ENCODE measurements around the gene LOXL4.

The LOXL4 gene

DNA sequence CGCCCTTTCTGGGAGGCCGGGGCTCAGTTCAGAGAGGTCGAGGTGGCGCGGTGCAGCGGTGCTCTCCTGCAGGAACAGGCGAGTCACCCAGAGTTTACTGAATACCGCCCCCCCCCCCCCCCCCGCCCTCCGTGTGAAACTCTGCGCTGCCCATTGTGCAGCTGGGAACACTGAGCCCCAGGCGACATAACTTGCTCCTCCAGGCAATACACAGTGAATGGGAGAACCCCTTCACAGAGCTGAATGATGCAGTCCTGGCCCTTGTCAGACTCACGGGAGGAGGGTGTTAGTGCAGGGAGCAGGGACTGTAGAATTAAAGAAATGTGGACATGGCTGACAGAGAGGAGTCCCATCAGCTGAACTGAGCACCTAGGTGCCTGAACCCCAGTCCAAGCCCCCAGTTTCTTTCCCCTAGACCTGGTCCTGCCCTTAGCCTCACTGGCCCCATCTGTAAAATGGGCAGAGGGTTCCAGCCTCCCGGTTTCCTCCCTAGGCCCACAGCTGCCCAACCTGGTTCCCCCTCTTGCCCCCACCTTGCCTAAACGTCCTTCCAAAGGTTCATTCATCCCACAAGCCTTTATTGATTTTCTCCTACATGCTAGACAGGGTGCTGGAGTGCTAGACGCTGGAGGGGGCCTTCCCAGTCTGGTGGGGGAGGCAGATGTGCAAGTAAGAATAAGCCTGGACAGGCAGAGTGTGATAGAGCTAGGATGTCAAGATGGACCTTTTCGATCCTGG lies 869 bp upstream of the LOXL4 start:
- peak; percentile 75 for DNase-seq
- in situ Hi-C loops (cut with HindIII; ENCODE audit: low pct_ligation_motif_present, low pct_unique_long_range_greater_than_20kb, low sequenced_read_pairs): no loop called here

DNA sequence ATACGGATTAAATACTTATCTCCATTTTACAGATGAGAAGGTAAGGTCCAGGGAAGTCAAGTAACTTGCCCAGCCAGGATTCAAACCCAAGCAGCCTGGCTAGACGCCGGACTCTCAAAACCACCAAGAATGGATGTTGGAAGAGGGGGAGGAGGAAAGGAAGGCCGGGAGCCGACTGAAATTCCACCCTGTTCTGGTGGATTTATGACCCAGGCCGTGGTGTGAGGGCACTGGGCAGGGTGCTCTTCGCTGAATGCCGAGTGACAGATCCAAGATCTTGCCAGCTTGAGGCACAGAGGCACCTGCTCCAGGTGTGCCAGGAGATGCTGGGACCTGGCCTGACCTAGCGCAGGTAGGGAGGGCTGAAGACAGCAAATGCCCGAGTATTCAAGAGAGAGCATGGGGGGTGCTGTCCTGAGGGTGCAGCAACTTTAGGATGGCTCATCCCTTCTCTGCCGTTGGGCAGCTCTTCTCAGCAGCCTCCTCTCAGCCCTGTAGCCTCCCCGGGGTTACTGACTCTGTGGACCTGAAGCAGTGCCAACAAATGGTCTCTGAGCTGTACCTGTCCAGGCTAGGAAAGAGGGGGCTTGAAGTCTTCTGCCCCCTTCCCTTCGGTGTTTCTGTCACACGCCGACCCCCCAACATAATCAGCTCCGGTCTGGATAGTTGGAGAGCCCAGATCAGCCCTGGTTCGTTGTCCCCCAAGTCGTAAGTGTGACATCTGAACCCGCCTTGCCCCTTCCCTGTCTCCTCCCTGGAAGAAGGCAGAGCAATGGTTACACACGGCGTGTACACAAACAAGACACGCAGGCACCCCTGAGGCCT lies 713 bp downstream of the LOXL4 start:
- DNase-seq: peak; percentile 48
- in situ Hi-C loops (cut with HindIII; ENCODE audit: low pct_ligation_motif_present, low pct_unique_long_range_greater_than_20kb, low sequenced_read_pairs): no loop called here

DNA sequence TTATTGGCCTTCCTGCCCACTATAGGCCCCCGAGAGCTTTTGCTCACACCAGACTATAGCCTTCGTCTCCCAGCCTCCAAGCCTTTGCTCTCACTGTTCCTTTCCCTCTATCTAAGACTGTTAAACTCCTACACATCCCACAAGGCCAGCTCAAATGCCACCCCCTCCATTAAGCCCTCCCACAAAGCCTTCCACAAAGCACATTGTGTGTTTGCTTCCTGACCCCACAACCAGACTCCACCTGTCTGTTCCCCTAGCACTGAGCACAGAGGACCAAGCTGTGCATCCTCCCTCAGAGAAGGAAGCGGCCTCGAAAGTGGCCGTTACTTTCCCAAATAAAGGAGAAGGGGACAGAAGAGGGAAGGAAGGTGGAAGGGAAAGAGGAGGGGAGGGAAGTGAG lies 1.3 kb downstream of the LOXL4 start:
- DNase-seq: no peak
- in situ Hi-C loops (cut with HindIII; ENCODE audit: low pct_ligation_motif_present, low pct_unique_long_range_greater_than_20kb, low sequenced_read_pairs): no loop called here

DNA sequence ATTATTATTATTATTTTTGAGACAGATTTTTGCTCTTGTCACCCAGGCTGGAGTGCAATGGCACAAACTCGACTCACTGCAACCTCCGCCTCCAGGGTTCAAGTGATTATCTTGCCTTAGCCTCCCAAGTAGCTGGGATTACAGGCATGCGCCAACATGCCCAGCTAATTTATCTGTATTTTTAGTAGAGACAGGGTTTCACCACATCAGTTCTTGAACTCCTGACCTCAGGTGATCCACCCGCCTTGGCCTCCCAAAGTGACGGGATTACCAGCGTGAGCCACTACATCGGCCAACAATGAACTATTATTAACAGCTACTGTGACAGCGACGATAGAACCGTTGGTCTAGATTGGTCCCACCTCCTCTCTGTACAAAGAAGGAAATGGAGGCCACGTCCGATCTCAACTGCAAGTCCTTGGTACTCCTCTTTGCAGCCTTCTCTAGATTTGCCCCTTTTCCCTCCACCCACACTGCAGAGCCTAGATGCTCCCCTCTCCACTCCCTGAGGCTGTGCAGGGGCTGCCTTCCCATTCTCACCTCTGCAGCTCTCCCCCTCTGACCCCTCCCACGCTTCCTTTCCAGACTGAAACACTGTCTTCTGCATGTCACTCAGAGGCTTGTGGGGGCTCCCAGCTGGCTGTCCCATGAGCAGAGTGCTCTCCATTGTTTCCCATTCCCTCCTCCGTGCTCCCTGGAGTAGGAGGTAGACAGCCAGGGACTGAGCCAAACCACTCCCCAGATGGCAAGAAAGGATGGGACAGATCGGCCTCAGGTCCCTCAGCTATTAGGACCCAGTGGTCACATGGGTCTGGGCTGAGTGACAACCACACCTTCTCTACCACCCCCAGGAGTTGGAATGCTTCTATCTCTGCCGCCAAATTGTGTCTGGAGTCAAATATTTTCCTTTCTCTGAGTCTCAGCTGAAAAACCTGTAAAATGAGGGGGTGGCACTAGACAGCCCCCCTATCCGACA lies 2.3 kb downstream of the LOXL4 start:
- in situ Hi-C loops (cut with HindIII; ENCODE audit: low pct_ligation_motif_present, low pct_unique_long_range_greater_than_20kb, low sequenced_read_pairs): no loop called here
- no peak for DNase-seq

DNA sequence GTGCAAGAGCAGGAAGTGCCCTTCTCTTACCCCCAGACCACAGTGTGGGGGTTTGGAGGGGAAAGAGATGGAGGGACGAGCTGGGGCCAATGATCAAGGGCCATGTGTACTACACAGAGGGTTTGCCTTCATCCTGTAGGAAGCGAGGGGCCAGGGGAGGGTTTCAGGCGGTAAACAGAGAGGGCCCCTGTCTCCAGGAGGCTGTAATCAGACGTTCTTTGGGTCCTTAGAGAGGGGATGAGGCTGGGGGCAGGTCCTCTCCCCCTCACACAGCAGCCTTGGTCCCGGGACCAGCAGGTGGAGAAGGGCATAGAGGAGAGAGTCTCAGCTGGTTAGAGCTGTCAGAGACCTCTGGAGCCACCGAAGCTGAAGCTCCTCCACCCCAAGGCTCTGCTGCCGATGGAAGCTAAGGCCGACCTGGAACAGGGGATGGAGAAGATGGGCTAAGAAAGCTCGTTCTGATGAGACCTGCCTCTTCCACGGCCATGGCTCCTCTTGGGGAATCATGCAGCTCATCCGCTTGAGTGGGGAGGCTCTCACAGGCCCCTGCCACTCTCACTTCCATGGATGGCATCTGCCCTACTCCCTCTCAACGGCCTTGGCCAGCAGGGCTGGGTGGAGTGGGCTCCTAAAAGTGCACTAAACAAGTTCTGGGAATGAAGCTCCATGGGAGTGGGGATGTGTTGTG lies 3.5 kb downstream of the LOXL4 start:
- in situ Hi-C loops (cut with HindIII; ENCODE audit: low pct_ligation_motif_present, low pct_unique_long_range_greater_than_20kb, low sequenced_read_pairs): no loop called here
- no peak for DNase-seq

DNA sequence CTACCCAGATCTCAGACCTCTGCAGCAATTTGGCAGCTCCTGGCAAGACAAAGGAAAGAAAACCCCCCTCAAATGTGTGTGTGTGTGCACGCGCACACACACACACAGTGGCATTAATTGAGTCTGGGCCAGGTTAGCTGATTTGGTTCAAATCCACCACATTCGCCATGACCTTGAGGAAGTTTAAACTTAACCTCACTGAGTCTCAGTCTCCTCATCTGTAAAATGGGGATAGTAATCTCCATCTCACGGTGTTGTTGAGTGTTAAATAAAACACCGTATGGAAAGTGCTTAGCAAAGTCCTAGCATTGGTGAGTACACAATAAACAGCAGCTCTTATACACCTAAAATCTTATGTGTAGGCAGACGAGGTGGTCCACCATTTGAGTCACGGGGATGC lies 4.9 kb downstream of the LOXL4 start:
- in situ Hi-C loops (cut with HindIII; ENCODE audit: low pct_ligation_motif_present, low pct_unique_long_range_greater_than_20kb, low sequenced_read_pairs): no loop called here
- no peak for DNase-seq

DNA sequence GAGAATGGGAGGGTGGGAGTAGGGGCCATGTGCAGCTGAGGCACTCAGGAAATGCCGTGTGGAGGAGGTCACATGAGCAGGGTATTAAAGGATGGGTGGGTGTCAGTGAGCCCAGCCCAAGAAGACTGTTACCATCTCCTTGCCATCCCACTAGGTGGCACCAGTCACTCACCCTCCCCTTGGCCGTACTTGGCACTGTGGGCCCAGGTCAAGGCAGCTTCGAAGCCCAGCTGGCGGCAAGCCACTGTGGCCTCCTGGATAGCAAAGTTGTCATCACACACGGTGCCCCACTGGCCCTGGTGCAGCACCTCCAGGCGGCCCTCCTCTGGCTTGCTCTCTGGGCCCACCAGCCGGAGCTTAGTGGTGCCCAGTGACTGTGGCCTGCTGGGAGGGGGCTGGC lies 5.4 kb downstream of the LOXL4 start:
- in situ Hi-C loops (cut with HindIII; ENCODE audit: low pct_ligation_motif_present, low pct_unique_long_range_greater_than_20kb, low sequenced_read_pairs): no loop called here

DNA sequence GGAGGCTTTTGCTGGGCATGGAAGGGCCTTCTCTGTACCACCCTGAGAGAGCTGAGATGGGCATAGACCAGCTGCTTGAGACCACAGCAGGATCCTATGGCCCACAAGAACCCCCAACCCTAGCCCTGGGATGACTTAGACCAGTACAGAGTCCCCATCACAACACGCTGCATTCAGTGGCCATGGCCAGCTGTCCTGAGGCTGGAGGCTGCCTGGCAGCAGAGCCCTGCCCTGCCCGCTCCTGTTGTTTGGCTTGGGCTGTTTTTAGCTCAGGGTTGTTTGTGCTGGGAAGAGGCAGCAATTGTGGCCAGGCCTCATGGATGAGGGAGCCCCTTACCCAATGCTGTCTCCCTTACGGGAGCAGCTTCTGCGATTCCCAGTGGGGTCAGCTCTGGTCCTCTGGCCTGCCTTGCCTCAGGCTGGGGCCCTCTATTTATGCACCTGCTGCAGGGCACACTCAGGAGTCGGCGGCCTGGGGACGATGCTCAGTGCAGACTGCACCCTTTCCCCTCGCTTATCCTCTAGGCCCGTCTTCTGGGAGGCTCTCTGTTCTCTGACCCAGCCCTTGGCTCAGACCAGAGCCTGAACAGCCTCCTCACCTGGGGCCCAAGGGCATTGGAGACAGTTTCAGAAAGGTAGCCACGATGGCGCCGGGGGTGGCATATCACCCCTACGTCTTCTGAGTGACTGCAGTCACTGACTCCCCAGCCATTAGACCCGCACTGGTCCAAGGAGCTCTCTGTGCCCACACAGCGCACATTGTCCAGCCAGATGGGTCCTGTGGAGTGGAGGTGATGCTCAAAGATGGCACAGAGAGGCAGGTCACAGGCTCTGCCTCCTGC lies 6.3 kb downstream of the LOXL4 start:
- DNase-seq: no peak
- in situ Hi-C loops (cut with HindIII; ENCODE audit: low pct_ligation_motif_present, low pct_unique_long_range_greater_than_20kb, low sequenced_read_pairs): no loop called here

More for the DNA sequence above, 5.4 kb downstream of the LOXL4 start:
- DNase-seq: peak; percentile 57

DNA sequence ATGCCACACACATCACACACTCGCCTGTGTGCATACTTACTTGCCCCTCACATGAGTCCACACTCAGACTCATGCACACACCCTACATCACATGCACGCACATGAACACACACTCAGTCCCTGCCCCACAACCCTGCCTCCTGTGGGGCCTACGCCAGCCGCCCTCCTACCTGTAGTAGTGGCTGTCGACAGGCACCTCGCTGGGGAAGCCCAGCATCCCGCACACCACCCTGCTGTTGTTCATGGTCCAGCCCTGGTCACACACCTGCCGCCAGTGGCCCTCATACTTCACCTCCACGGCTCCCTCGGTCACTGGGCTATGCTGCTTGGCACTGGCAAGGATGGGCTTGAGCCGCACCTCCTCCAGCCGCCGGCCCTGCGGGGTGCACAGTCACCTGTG lies 7.2 kb downstream of the LOXL4 start:
- DNase-seq: no peak
- in situ Hi-C loops (cut with HindIII; ENCODE audit: low pct_ligation_motif_present, low pct_unique_long_range_greater_than_20kb, low sequenced_read_pairs): no loop called here

DNA sequence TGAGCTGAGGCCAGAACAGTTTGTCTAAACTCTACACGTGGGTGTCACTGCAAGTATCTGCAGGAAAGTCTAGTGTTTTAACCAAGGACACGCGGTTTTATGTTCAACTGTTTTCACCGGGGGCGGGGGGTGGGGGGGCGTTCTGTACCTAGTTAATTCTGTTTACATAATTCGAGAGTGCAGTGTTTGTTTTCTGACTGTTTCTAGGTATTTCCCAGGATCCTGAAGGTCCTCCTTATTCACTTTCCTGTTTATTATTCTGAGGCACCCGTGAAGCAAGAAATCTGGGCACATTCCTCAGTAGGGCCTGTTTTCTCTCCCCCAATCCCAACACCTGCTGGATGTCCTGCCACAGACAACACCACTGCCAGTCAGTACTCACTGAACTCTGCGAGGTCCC lies 7.6 kb downstream of the LOXL4 start:
- in situ Hi-C loops (cut with HindIII; ENCODE audit: low pct_ligation_motif_present, low pct_unique_long_range_greater_than_20kb, low sequenced_read_pairs): no loop called here
- DNase-seq: no peak

DNA sequence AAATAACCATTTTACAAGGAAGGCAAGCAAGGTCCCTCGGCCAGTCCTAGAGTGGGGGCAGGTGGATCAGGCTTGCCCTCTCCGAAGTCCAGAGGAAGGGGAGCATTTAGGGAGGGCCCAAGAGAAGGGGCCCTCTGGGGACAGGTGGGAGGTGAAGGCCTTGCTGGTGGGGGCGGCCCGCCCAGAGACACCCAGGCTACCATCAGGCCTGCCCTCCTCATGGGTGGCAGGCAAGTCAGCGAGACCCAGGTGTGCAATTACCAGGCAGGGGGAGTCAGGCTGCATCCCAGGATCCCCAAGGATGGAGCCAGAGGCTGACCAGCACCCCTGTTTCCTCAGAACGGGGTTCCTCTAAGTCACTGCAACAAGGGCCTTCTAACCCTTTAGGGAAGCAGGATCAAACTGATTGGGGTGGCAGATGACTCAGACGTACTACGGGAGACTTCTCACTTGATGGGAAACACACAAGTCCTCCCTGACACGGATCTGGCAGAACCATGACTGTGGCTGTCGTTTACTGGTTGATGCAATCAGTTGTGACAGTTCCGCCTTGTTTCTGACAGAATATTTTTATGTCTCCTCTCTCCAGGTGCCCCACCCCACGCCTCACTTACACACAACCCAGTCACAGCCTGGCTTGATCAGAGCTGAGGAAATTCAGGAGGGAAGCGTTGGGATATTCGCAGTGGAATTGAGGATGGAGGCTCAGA lies 8.2 kb downstream of the LOXL4 start:
- in situ Hi-C loops (cut with HindIII; ENCODE audit: low pct_ligation_motif_present, low pct_unique_long_range_greater_than_20kb, low sequenced_read_pairs): no loop called here
- DNase-seq: no peak

DNA sequence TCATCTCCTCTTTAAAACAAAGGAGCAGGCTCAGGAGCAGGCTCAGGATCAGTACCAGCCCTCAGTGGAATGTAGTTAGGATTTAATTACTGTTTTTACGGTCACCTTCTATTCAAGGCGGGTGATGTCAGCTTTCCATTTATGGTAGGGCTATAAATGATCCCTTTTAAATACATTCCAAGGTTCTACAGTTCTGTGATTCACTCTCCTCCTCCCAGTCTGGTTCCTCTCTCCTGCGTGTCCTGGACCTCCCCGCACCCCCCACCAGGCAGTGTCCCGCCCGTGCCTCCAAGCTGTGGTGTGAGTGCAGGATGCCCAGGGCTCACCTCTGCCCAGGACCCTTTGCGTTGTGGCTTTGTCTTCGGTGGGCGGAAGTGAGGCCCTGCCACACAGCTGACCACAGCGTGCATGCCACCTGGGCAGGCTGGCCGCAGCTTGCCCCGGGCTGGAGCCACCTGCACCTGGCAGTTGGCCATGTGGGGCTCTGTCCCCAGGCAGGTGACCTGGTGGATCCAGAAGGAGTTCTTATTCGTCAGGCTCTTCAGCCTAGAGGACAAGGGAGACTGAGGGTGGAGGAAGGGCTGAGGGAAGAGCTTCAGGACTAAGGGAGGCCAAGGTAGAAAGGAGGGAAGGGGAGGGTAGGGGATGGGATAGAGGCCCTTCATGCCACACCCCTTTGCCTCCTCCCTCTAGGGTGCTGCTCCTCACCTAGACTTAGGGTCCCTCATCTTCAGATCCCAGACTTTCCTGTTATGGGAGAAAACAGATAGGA lies 9.1 kb downstream of the LOXL4 start:
- DNase-seq: no peak
- in situ Hi-C loops (cut with HindIII; ENCODE audit: low pct_ligation_motif_present, low pct_unique_long_range_greater_than_20kb, low sequenced_read_pairs): no loop called here

DNA sequence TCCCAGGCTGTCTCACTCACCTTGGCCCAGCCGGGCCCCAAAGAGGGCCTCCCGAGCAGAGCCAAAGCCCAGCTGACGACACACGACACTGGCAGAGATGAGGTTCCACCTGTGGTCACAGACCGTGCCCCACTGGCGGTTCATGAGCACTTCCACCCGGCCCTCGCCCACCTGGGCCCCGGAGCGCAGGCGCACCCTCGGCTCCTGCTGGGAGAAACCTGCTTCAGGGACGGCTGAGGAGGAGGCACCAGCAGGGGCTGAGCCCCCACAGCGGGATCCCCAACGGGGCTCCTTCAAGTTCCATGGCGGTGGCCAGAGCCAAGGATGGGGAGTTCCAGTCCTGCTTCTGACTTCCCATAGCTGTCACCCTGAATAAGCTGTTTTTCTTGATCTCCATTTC lies 10.0 kb downstream of the LOXL4 start:
- DNase-seq: no peak
- in situ Hi-C loops (cut with HindIII; ENCODE audit: low pct_ligation_motif_present, low pct_unique_long_range_greater_than_20kb, low sequenced_read_pairs): no loop called here

DNA sequence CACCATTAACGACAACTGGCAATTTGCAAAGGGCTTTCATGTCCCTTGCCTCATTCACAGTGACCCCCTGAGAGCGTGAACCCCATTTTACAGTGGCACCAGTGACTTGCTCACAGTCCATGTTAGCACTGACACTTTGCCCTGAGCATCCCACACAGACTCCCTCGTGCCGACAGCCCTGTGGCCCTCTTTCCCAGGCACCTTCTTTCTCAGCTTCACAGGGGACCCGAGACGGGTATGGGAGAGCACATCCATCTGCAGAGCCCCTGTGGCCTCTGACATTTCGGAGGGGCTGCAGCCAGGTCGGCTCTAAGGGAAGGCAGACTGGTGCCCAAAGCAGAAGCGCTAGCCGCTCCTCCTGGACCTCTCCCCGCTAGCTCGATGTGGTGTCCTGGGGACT lies 10.8 kb downstream of the LOXL4 start:
- no peak for DNase-seq
- in situ Hi-C loops (cut with HindIII; ENCODE audit: low pct_ligation_motif_present, low pct_unique_long_range_greater_than_20kb, low sequenced_read_pairs): no loop called here

DNA sequence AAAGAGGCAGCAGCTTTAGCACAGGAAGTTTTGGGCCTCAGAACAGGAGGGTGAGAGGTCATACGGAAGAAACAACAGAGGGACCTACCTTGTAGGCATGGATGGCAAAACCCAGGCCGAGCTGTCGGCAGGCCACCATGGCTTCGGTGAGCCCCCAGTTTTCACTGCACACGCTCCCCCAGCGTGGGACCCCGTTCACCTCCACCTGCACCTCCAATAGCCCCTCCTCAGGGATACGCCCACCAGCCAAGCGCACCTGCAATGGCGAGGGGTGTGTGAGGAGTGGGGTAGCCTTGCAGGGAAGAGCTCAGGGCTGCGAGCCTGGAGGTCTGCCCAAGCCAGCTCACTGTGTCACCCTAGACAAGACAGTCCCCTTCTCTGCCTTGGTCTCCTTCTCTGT lies 11.3 kb downstream of the LOXL4 start:
- in situ Hi-C loops (cut with HindIII; ENCODE audit: low pct_ligation_motif_present, low pct_unique_long_range_greater_than_20kb, low sequenced_read_pairs): no loop called here

DNA sequence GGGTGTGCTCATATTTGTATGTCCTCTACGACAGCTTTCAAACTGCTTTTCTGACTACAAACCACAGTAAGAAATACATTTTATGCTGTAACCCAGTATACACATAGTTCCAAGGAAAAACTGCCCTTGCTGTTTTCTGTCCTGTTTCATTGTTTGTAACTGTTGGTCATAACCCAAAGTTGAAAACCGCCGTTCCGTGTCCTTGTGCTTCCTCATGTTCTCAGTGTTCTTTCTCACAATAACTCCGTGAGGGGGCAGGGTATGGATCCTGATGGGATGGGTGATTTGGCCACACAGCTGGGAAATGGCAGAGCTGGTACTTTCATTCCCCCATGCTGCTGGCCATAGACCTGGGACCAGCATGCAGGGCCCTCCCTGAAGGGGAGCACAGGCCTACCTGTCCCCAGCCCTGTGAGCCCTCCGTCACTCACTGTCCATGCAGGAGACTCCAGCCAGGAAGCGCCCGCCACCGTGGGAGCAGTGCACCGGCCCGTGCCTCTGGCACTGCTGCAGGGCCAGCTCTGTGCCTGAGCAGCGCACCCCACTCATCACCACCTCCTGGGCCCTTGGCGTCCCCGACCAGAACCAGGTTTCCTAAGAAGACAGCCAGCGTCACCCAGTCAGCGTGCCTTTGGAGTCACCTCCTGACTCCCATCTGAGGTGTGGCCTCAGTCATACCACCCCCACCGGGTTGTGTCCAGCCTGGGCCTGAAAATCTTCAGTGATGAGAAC lies 12.7 kb downstream of the LOXL4 start:
- in situ Hi-C loops (cut with HindIII; ENCODE audit: low pct_ligation_motif_present, low pct_unique_long_range_greater_than_20kb, low sequenced_read_pairs): no loop called here
- no peak for DNase-seq

More for the DNA sequence above, 11.3 kb downstream of the LOXL4 start:
- DNase-seq: no peak

Measured in ACHN (cell line).